Measurements from ENCODE around the gene CCDC194.

GRCh38 chr19:17357078-17357666 lies 36.8 kb downstream of the CCDC194 start:
- no peak for TF ChIP-seq EZH2 (IDR thresholded peaks at IDR 0.05; ENCODE audit: borderline replicate concordance, low read length)
- no peak for TF ChIP-seq CTCF (conservative IDR thresholded peaks at IDR 0.05 in 1 of 2, IDR thresholded peaks at IDR 0.05 in 1 of 2; ENCODE audit: extremely low read depth in 1 of 2, insufficient read depth in 1 of 2, low read depth in 1 of 2, low read length in 2 of 2)
